K562 (cell line): ENCODE results near the gene SLC16A6. TPM values are rescaled to one million over a fixed set of nuclear protein-coding genes. Genes with fewer than 3 reads are reported as not detected.
"Not testable (repeated sequence)": the region's sequence is repeated elsewhere in the genome, so short reads cannot be mapped to it uniquely, and the experiment has no call there.

Experiments used
- ATAC-seq: fragments of 200-7000 bp; cut with Tn5 transposase; 3 replicates; pipeline ENCODE4 v1.9.1; 2020; ENCODE audit warnings: moderate library complexity
- BruUV-seq: library from RNA; stranded (reverse); fragments of 400-500 nt; replicated peaks from 2 replicates; lab custom pipeline; 2021; lab: Mats Ljungman, UMichigan
- CTCF ChIA-PET: fragments of 300-600 bp; formaldehyde crosslinking; extraction: SDS; loops from one replicate; lab custom pipeline; 2021; ENCODE audit warnings: low intra/inter-chr PET ratio; lab: Yijun Ruan, JAX
- POLR2A ChIA-PET: fragments of 300-600, 350-650 bp; sonication (Branson Sonifier 250); formaldehyde crosslinking; extraction: SDS; loops from one replicate; lab custom pipeline; 2021; ENCODE audit warnings: antibody characterized with exemption, inconsistent platforms; lab: Yijun Ruan, JAX
- DNase-seq, 4 experiments: peaks; one replicate each; pipeline versions ENCODE4 v3.0.0 to v3.0.0-alpha.2; 2011 to 2018; ENCODE audit warnings: low spot score in 3 of 4, mixed read lengths in 3 of 4; ENCODE audit errors: extremely low read depth in 1 of 4
- FAIRE-seq: peaks from 2 replicates; lab custom pipeline; 2011; peaks lifted over from hg19 to GRCh38; lab: Jason Lieb, UNC
- H2AFZ ChIP-seq: 2 replicates; pipeline ENCODE4 v1.6.0; 2011; ENCODE audit warnings: low read depth, low read length, control low read depth, inconsistent platforms
- H3K27ac ChIP-seq: fragments of 200-600 bp; 3 replicates; pipeline ENCODE4 v1.8.0; 2011; ENCODE audit warnings: low read depth, mild to moderate bottlenecking, control low read depth, inconsistent platforms, low read length, moderate library complexity, mixed read lengths; ENCODE audit errors: extremely low read depth
- H3K27me3 ChIP-seq, 2 experiments: fragments of 300-600 bp in 1 of 2; 2 replicates in 1 of 2; 3 replicates in 1 of 2; pipeline versions ENCODE4 v1.6.0 to v1.8.0; 2011; ENCODE audit warnings: inconsistent platforms in 2 of 2, low read length in 2 of 2, mild to moderate bottlenecking in 1 of 2, mixed read lengths in 1 of 2, moderate library complexity in 1 of 2; ENCODE audit not compliant: control insufficient read depth in 2 of 2, insufficient read depth in 2 of 2
- H3K36me3 ChIP-seq: fragments of 300-600 bp; 3 replicates; pipeline ENCODE4 v1.8.0; 2011; ENCODE audit warnings: mild to moderate bottlenecking, low read length, inconsistent platforms; ENCODE audit not compliant: control insufficient read depth, insufficient read depth
- H3K4me1 ChIP-seq, 2 experiments: fragments of 200-600 bp in 1 of 2; replicated peaks in 1 of 2; 2 replicates in 1 of 2; 3 replicates in 1 of 2; pipeline versions ENCODE4 v1.5.1 to v1.8.0; 2011; ENCODE audit warnings: inconsistent platforms in 2 of 2, low read length in 2 of 2, mild to moderate bottlenecking in 1 of 2, mixed read lengths in 1 of 2, moderate library complexity in 1 of 2; ENCODE audit not compliant: control insufficient read depth in 2 of 2, insufficient read depth in 2 of 2
- H3K4me2 ChIP-seq: 2 replicates; pipeline ENCODE4 v1.6.1; 2011; ENCODE audit warnings: low read length, control low read depth, inconsistent platforms, mixed read lengths; ENCODE audit not compliant: insufficient read depth
- H3K4me3 ChIP-seq: fragments of 200-600 bp; sonication (generic), shearing (Covaris generic); 2 replicates; pipeline ENCODE4 v1.5.1; 2016; ENCODE audit warnings: control low read depth, inconsistent platforms
- H3K79me2 ChIP-seq: fragments of 200-600 bp; 3 replicates; pipeline ENCODE4 v1.8.0; 2011; ENCODE audit warnings: low read length, inconsistent platforms; ENCODE audit not compliant: control insufficient read depth, insufficient read depth
- H3K9ac ChIP-seq, 2 experiments: 2 replicates each; pipeline versions ENCODE4 v1.6.0 to v1.6.1; 2011; ENCODE audit warnings: low read depth in 2 of 2, low read length in 2 of 2, control low read depth in 1 of 2, inconsistent platforms in 1 of 2, mild to moderate bottlenecking in 1 of 2, mixed read lengths in 1 of 2; ENCODE audit not compliant: insufficient read depth in 1 of 2
- H3K9me1 ChIP-seq: one replicate; pipeline ENCODE4 v1.6.0; 2011; ENCODE audit warnings: inconsistent platforms, mild to moderate bottlenecking, low read length, moderate library complexity; ENCODE audit not compliant: control insufficient read depth, insufficient read depth
- H3K9me3 ChIP-seq: replicated peaks from 2 replicates; pipeline ENCODE4 v1.5.1; 2011; ENCODE audit warnings: low read depth, low read length, inconsistent platforms; ENCODE audit not compliant: control insufficient read depth, insufficient read depth
- H4K20me1 ChIP-seq: replicated peaks from 2 replicates; pipeline ENCODE4 v1.6.1; 2011; ENCODE audit warnings: low read length, inconsistent platforms, mixed read lengths; ENCODE audit not compliant: control insufficient read depth, insufficient read depth
- WGBS: fragments of 100-300 bp; shearing (Covaris generic); methylation state at CpG from one replicate; pipeline ENCODE4 v1.1.6; 2016; ENCODE audit warnings: low coverage, mixed read lengths; ENCODE audit not compliant: insufficient coverage; ENCODE audit errors: missing lambda C conversion rate; 5-methylcytosine and 5-hydroxymethylcytosine counted together
- in situ Hi-C: fragments of 300-500 bp; cut with MboI; formaldehyde crosslinking; loops from 4 replicates; pipeline ENCODE4 v1.15.0; 2018; ENCODE audit warnings: inconsistent platforms, mixed read lengths
- intact Hi-C: fragments of 100-400 bp; cut with micrococcal nuclease; formaldehyde crosslinking; loops from 2 replicates; pipeline ENCODE4 v1.14.2; 2022
- polyA plus RNA-seq, 8 experiments: library from polyadenylated mRNA; depleted of rRNA in 4 of 8; stranded (reverse) in 5 of 8; unstranded in 3 of 8; fragments of >200 nt; fragmentation: Nextera tagmentation in 2 of 8; fragmentation: Illumina TruSeq in 1 of 8; extraction: Ambion mirVana in 2 of 8; extraction: Trizol in 1 of 8; gene quantifications; 2 replicates each; pipeline versions ENCODE4 v1.2.1 to v1.2.3, GENCODE V29; 2011 to 2014; ENCODE audit warnings: inconsistent platforms in 1 of 8, missing spikeins in 1 of 8
- total RNA-seq, 7 experiments: library from RNA; depleted of rRNA in 6 of 7; stranded (reverse); fragments of >200 nt in 6 of 7; fragmentation: Illumina TruSeq in 2 of 7; extraction: Trizol in 2 of 7; gene quantifications; 2 replicates each; pipeline versions ENCODE4 v1.2.1 to v1.2.3, GENCODE V29; 2011 to 2021; ENCODE audit warnings: low replicate concordance in 1 of 7

SLC16A6 gene
- total and polyA plus RNA-seq, 9 of the 15 experiments (the other 6 are each of a cell fraction or from before 2014, with no cell fraction given), result 0.05 to 0.31 (median 0.15) TPM

- H3K79me2 ChIP-seq, H3K4me2 ChIP-seq, POLR2A ChIA-PET, H3K4me1 ChIP-seq, DNase-seq, H3K9me3 ChIP-seq, H3K9me1 ChIP-seq, ATAC-seq, H4K20me1 ChIP-seq, H3K27me3 ChIP-seq, H3K4me3 ChIP-seq, H3K27ac ChIP-seq, H3K36me3 ChIP-seq, CTCF ChIA-PET, H2AFZ ChIP-seq, BruUV-seq, H3K9ac ChIP-seq, intact Hi-C loops: not testable (repeated sequence)
- 21% methylated on average over 3 of the region's 3 CpGs for WGBS
- FAIRE-seq, result peak; percentile 75
- in situ Hi-C loops, result loop anchor here (25.0 kb wide), 1 partner anchor 503 kb away; no protein-coding TSS in a partner anchor
Measured at GRCh38 chr17:68259648-68259951, 31.3 kb downstream of the SLC16A6 start.

DNA sequence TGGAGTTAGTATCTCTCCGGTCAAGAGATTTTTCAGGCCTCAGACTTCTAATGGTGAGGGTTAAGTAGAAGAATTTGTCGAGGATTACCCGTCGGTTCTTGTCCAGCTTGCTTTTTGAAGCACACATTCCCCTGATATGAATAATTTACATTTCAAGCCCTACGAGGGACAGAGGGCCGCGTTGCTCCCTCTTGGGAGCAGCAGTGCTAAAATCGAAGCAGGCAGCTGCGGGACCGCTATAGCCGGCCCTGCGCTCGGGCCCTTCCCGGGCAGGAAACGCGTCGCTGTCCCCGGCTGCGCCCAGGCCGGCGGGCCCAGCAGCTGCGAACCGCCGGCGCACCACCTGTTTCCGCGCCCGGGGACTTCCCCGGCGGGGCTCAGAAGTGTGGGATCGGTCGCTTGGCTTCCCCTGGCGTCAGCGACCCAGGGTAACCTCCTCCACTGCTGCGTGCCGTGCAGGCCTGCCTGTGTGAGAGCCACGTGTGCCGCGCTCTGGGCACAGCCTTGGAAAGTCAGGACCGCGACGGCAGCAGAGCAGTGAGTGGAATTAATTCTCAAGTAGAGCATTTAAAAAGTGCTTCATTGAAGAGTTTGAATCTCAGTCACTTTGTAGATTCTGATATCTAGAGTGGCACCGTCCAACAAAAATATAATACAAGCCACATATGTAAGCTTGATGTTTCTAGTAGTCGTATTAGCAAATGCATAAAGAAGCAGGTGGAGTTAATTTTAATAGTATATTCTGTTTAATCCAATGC lies 31.9 kb downstream of the SLC16A6 start:
- intact Hi-C loops, H3K4me3 ChIP-seq, H3K27ac ChIP-seq, H2AFZ ChIP-seq, H3K9ac ChIP-seq, H3K4me2 ChIP-seq, H3K27me3 ChIP-seq, DNase-seq, H3K9me3 ChIP-seq, BruUV-seq, H3K79me2 ChIP-seq, POLR2A ChIA-PET, CTCF ChIA-PET, H3K36me3 ChIP-seq, H4K20me1 ChIP-seq, H3K9me1 ChIP-seq: not testable (repeated sequence)
- WGBS, result 83% methylated on average over 11 of the region's 44 CpGs
- peaks cover 0 to 13% of the 10 kb centered on the region in 2 experiments; a peak in 3 of 5 replicates for H3K4me1 ChIP-seq
- FAIRE-seq, result peak; percentile 75
- ATAC-seq, result peak; percentile 63
- in situ Hi-C loops, result loop anchor here (25.0 kb wide), 1 partner anchor 503 kb away; no protein-coding TSS in a partner anchor
